Liver (tissue), 3 donors: ENCODE measurements around the gene ITGB2.

ENCODE experiments used
- TAF1 ChIP-seq: conservative IDR thresholded peaks from 2 replicates; pipeline ENCODE4 v1.6.1; 2016; ENCODE audit warnings: antibody characterized with exemption, mild to moderate bottlenecking
- TF ChIP-seq, protein P1 (sequence below): fragments of 150-350 bp; IDR thresholded peaks from 2 replicates; pipeline ENCODE4 v1.5.1; 2017; ENCODE audit warnings: improper control_type of control experiment, low read depth, low read length; ENCODE audit not compliant: missing input control
- donor health status: healthy.
- donor health status: healthy.

DNA sequence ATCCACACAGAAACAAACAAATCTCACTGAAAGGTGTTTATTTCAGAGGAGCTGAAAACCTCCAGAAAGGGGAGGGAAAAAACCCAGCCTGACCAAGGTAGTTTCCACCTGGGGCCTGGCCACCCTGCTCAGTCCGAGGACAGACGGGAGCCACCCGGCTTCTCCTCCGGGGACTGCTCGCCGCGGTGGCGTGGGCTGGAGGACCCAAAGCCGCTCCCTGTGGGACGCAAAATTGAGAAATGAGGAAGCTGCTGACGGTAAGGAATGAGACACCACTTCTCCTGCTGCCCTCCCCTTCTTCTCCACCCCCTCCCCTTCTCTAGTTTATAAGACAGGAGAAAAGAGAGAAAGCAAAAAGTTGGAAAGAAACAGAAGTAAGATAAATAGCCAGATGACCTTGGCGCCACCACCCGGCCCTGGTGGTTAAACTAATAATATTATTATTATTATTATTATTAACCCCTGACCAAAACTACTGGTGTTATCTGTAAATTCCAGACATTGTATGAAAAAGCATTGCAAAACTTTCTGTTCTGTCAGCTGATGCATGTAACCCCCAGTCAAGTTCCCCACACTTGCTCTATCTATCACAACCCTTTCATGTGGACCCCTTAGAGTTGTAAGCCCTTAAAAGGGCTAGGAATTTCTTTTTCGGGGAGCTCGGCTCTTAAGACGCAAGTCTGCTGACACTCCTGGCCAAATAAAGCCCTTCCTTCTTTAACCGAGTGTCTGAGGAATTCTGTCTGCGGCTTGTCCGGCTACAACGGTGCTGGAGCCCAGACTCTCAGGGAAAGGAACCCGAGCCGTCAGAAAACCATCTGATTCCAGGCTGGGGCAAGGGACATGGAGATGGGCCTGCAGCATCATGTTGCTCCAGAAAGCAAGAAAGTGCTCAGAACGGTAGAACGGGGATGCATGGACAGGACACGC, 12.5 kb downstream of the ITGB2 start:
- no peak for TF ChIP-seq TAF1
- TF ChIP-seq, protein P1, sequence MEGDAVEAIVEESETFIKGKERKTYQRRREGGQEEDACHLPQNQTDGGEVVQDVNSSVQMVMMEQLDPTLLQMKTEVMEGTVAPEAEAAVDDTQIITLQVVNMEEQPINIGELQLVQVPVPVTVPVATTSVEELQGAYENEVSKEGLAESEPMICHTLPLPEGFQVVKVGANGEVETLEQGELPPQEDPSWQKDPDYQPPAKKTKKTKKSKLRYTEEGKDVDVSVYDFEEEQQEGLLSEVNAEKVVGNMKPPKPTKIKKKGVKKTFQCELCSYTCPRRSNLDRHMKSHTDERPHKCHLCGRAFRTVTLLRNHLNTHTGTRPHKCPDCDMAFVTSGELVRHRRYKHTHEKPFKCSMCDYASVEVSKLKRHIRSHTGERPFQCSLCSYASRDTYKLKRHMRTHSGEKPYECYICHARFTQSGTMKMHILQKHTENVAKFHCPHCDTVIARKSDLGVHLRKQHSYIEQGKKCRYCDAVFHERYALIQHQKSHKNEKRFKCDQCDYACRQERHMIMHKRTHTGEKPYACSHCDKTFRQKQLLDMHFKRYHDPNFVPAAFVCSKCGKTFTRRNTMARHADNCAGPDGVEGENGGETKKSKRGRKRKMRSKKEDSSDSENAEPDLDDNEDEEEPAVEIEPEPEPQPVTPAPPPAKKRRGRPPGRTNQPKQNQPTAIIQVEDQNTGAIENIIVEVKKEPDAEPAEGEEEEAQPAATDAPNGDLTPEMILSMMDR = no peak
